Measurements from ENCODE around the gene DDI1. TPM values are rescaled to one million over a fixed set of nuclear protein-coding genes. Genes with fewer than 3 reads are reported as not detected.

The DDI1 gene
- not detected for total RNA-seq

GRCh38 chr11:104036588-104036987 is at the start of gene DDI1:
Gene DDI1 (plus strand): TSS chr11:104036640. CDS start chr11:104036823, 183 bp downstream.
- DNase-seq (ENCODE audit: low spot score) = no peak

- no peak for DNase-seq (ENCODE audit: low spot score)
These were observed 48.5 kb upstream of the DDI1 start for GRCh38 chr11:103987629-103988594.

- DNase-seq (ENCODE audit: low spot score) = no peak
These were observed 47.9 kb upstream of the DDI1 start for GRCh38 chr11:103988595-103988969.

GRCh38 chr11:103993507-103993906 is 42.9 kb upstream of the DDI1 start:
- no peak for DNase-seq (ENCODE audit: low spot score)

- DNase-seq (ENCODE audit: low spot score) = no peak
These were observed 42.3 kb upstream of the DDI1 start for GRCh38 chr11:103994094-103994493.

- no peak for DNase-seq (ENCODE audit: low spot score)
These were observed 41.9 kb upstream of the DDI1 start for GRCh38 chr11:103994518-103994917.

GRCh38 chr11:103995896-103996295 is 40.5 kb upstream of the DDI1 start:
- no peak for DNase-seq (ENCODE audit: low spot score)

- no peak for DNase-seq (ENCODE audit: low spot score)
These were observed 39.4 kb upstream of the DDI1 start for GRCh38 chr11:103997082-103997481.

- DNase-seq (ENCODE audit: low spot score) = no peak
These were observed 37.5 kb upstream of the DDI1 start for GRCh38 chr11:103998826-103999508.

GRCh38 chr11:104000798-104001197 is 35.6 kb upstream of the DDI1 start:
- DNase-seq (ENCODE audit: low spot score) = no peak

- no peak for DNase-seq (ENCODE audit: low spot score)
These were observed 34.8 kb upstream of the DDI1 start for GRCh38 chr11:104001561-104002056.

GRCh38 chr11:104003491-104003890 is 32.9 kb upstream of the DDI1 start:
- no peak for DNase-seq (ENCODE audit: low spot score)

- DNase-seq (ENCODE audit: low spot score) = no peak
These were observed 31.1 kb upstream of the DDI1 start for GRCh38 chr11:104005234-104005855.

GRCh38 chr11:104009744-104010143 is 26.7 kb upstream of the DDI1 start:
- no peak for DNase-seq (ENCODE audit: low spot score)

- DNase-seq (ENCODE audit: low spot score) = no peak
These were observed 25.4 kb upstream of the DDI1 start for GRCh38 chr11:104011044-104011443.

GRCh38 chr11:104015649-104016415 is 20.6 kb upstream of the DDI1 start:
- DNase-seq (ENCODE audit: low spot score) = no peak

GRCh38 chr11:104024572-104024971 is 11.9 kb upstream of the DDI1 start:
- DNase-seq (ENCODE audit: low spot score) = no peak

- DNase-seq (ENCODE audit: low spot score) = no peak
These were observed 7.8 kb upstream of the DDI1 start for GRCh38 chr11:104028476-104029263.

- no peak for DNase-seq (ENCODE audit: low spot score)
These were observed 3.3 kb upstream of the DDI1 start for GRCh38 chr11:104033134-104033533.

- no peak for DNase-seq (ENCODE audit: low spot score)
These were observed 2.9 kb upstream of the DDI1 start for GRCh38 chr11:104033561-104033960.

- DNase-seq (ENCODE audit: low spot score) = no peak
These were observed 555 bp downstream of the DDI1 start for GRCh38 chr11:104036995-104037394.

Data from ureter (tissue), 1 donor.